GM12878 (cell line): ENCODE results near the gene POLR1A. TPM values are rescaled to one million over a fixed set of nuclear protein-coding genes. Genes with fewer than 3 reads are reported as not detected.

ENCODE experiments used
- ATAC-seq: fragments of 200-7000 bp; cut with Tn5 transposase; 3 replicates; pipeline ENCODE4 v1.9.1; 2020; ENCODE audit warnings: mild to moderate bottlenecking, moderate library complexity
- BruUV-seq: library from RNA; stranded (reverse); fragments of 400-500 nt; replicated peaks from 2 replicates; lab custom pipeline; 2021; lab: Mats Ljungman, UMichigan
- CTCF ChIA-PET: fragments of 300-600 bp; sonication (Branson Sonifier 250); formaldehyde crosslinking; extraction: SDS; loops from one replicate; lab custom pipeline; 2021; ENCODE audit warnings: inconsistent platforms; lab: Yijun Ruan, JAX
- POLR2A ChIA-PET: fragments of 350-600 bp; formaldehyde crosslinking; extraction: SDS; loops from one replicate; lab custom pipeline; 2021; ENCODE audit warnings: inconsistent platforms; lab: Charles Lee
- RAD21 ChIA-PET: fragments of 300-600 bp; sonication (Branson Sonifier 250); formaldehyde crosslinking; loops from one replicate; lab custom pipeline; 2023; ENCODE audit warnings: antibody characterized with exemption; ENCODE audit not compliant: unreplicated experiment; lab: Charles Lee
- SMC1A ChIA-PET: fragments of 300-600 bp; sonication (Branson Sonifier 250); formaldehyde crosslinking; loops from one replicate; lab custom pipeline; 2023; ENCODE audit not compliant: unreplicated experiment, uncharacterized antibody; lab: Charles Lee
- DNase-seq: peaks from one replicate; pipeline ENCODE4 v3.0.0-alpha.2; 2011; ENCODE audit warnings: low read depth, low spot score
- FAIRE-seq: peaks from 3 replicates; lab custom pipeline; 2011; peaks lifted over from hg19 to GRCh38; lab: Jason Lieb, UNC
- H2AFZ ChIP-seq: 2 replicates; pipeline ENCODE4 v1.6.0; 2011; ENCODE audit warnings: low read depth, low read length, control low read depth; ENCODE audit not compliant: control insufficient read depth
- H3K27ac ChIP-seq: 2 replicates; pipeline ENCODE4 v1.5.1; 2011; ENCODE audit warnings: control low read depth; ENCODE audit not compliant: control insufficient read depth, insufficient read depth
- H3K27me3 ChIP-seq, 2 experiments: replicated peaks in 1 of 2; 2 replicates each; pipeline versions ENCODE4 v1.6.0 to v1.6.1; 2011; ENCODE audit warnings: low read length in 1 of 2; ENCODE audit not compliant: control insufficient read depth in 2 of 2, insufficient read depth in 2 of 2
- H3K36me3 ChIP-seq, 2 experiments: 2 replicates each; pipeline ENCODE4 v1.5.1; 2011; ENCODE audit warnings: low read length in 1 of 2; ENCODE audit not compliant: control insufficient read depth in 2 of 2, insufficient read depth in 2 of 2
- H3K4me1 ChIP-seq: 2 replicates; pipeline ENCODE4 v1.6.1; 2011; ENCODE audit warnings: mild to moderate bottlenecking, low read length, moderate library complexity, mixed read lengths; ENCODE audit not compliant: control insufficient read depth, insufficient read depth
- H3K4me2 ChIP-seq: 2 replicates; pipeline ENCODE4 v1.6.0; 2011; ENCODE audit warnings: control low read depth; ENCODE audit not compliant: control insufficient read depth, insufficient read depth
- H3K4me3 ChIP-seq: fragments of 200-600 bp; sonication (generic); 2 replicates; pipeline ENCODE4 v1.5.1; 2016
- H3K79me2 ChIP-seq: 2 replicates; pipeline ENCODE4 v1.6.0; 2011; ENCODE audit warnings: low read length; ENCODE audit not compliant: control insufficient read depth, insufficient read depth
- H3K9ac ChIP-seq: 2 replicates; pipeline ENCODE4 v1.8.0; 2011; ENCODE audit warnings: low read length, control low read depth, mixed read lengths; ENCODE audit not compliant: control insufficient read depth, insufficient read depth
- H3K9me3 ChIP-seq: replicated peaks from 3 replicates; pipeline ENCODE4 v1.5.1; 2011; ENCODE audit warnings: mild to moderate bottlenecking, low read length; ENCODE audit not compliant: control insufficient read depth, insufficient read depth
- H4K20me1 ChIP-seq: 2 replicates; pipeline ENCODE4 v1.6.0; 2011; ENCODE audit not compliant: control insufficient read depth, insufficient read depth
- BCL11A ChIP-seq: IDR thresholded peaks from 2 replicates; pipeline ENCODE4 v1.6.1; 2011; ENCODE audit warnings: low read depth, low read length
- CREB1 ChIP-seq: IDR thresholded peaks from 2 replicates; pipeline ENCODE4 v1.6.1; 2012; ENCODE audit warnings: low read depth, mild to moderate bottlenecking, inconsistent platforms
- ETV6 ChIP-seq, 2 experiments: fragments of 450-650 bp in 1 of 2; IDR thresholded peaks in 1 of 2; conservative IDR thresholded peaks in 1 of 2; 2 replicates each; pipeline ENCODE4 v1.6.1; 2014; ENCODE audit warnings: antibody characterized with exemption in 1 of 2, borderline replicate concordance in 1 of 2, low read depth in 1 of 2, mild to moderate bottlenecking in 1 of 2, moderate library complexity in 1 of 2
- FOXK2 ChIP-seq: fragments of 450-650 bp; IDR thresholded peaks from 2 replicates; pipeline ENCODE4 v1.6.1; 2017; ENCODE audit warnings: mild to moderate bottlenecking, moderate library complexity
- GATAD2B ChIP-seq: fragments of 450-650 bp; conservative IDR thresholded peaks from 2 replicates; pipeline ENCODE4 v1.6.1; 2017; ENCODE audit warnings: low read depth, mild to moderate bottlenecking, moderate library complexity
- HDAC6 ChIP-seq: fragments of 200-600 bp; sonication (generic); IDR thresholded peaks from one replicate; pipeline ENCODE4 v1.8.0; 2017; ENCODE audit warnings: antibody characterized with exemption; ENCODE audit not compliant: unreplicated experiment
- IRF4 ChIP-seq: IDR thresholded peaks from 2 replicates; pipeline ENCODE4 v1.6.1; 2011; ENCODE audit warnings: low read depth, low read length
- MYB ChIP-seq: fragments of 150-350 bp; IDR thresholded peaks from 2 replicates; pipeline ENCODE4 v1.6.1; 2014; ENCODE audit warnings: mild to moderate bottlenecking, low read depth, low read length, borderline replicate concordance
- MYC ChIP-seq: IDR thresholded peaks from 2 replicates; pipeline ENCODE4 v1.6.1; 2011; ENCODE audit warnings: mild to moderate bottlenecking, low read length, moderate library complexity, inconsistent platforms; ENCODE audit not compliant: insufficient read depth, insufficient replicate concordance, insufficient read length, severe bottlenecking
- NR2C1 ChIP-seq: fragments of 450-650 bp; IDR thresholded peaks from 2 replicates; pipeline ENCODE4 v1.6.1; 2017; ENCODE audit warnings: antibody characterized with exemption, mild to moderate bottlenecking, moderate library complexity
- RAD21 ChIP-seq: IDR thresholded peaks from 2 replicates; pipeline ENCODE4 v1.6.1; 2011; ENCODE audit warnings: mild to moderate bottlenecking, low read depth, low read length, moderate library complexity; ENCODE audit not compliant: insufficient read depth
- SIN3A ChIP-seq: IDR thresholded peaks from 2 replicates; pipeline ENCODE4 v1.6.1; 2012; ENCODE audit warnings: low read depth, low read length, improper control_type of control experiment
- SIX5 ChIP-seq: IDR thresholded peaks from 2 replicates; pipeline ENCODE4 v1.6.1; 2011; ENCODE audit warnings: mild to moderate bottlenecking, low read depth, low read length, moderate library complexity; ENCODE audit not compliant: severe bottlenecking
- SPI1 ChIP-seq: IDR thresholded peaks from 2 replicates; pipeline ENCODE4 v1.6.1; 2011; ENCODE audit warnings: low read depth, mild to moderate bottlenecking, low read length, moderate library complexity, borderline replicate concordance; ENCODE audit not compliant: insufficient read depth
- SREBF2 ChIP-seq: IDR thresholded peaks from 2 replicates; pipeline ENCODE4 v1.6.1; 2012; ENCODE audit warnings: mild to moderate bottlenecking, low read length
- TBL1XR1 ChIP-seq: IDR thresholded peaks from 2 replicates; pipeline ENCODE4 v1.6.1; 2012; ENCODE audit warnings: low read depth, low read length, improper control_type of control experiment
- USF2 ChIP-seq: IDR thresholded peaks from 2 replicates; pipeline ENCODE4 v1.6.1; 2011; ENCODE audit warnings: low read depth, low read length, improper control_type of control experiment, borderline replicate concordance
- ZBED1 ChIP-seq: IDR thresholded peaks from 2 replicates; pipeline ENCODE4 v1.6.1; 2016; ENCODE audit warnings: borderline replicate concordance
- WGBS: methylation state at CpG from one replicate; pipeline ENCODE4 v1.1.6; 2016; ENCODE audit warnings: low lambda C conversion rate; ENCODE audit not compliant: insufficient replicate concordance, insufficient coverage; ENCODE audit errors: missing lambda C conversion rate; 5-methylcytosine and 5-hydroxymethylcytosine counted together
- in situ Hi-C: fragments of 300-500 bp; cut with MboI; formaldehyde crosslinking; loops from 9 replicates; pipeline ENCODE4 v1.14.3; 2018; ENCODE audit warnings: mixed read lengths
- intact Hi-C: fragments of 100-400 bp; cut with micrococcal nuclease; formaldehyde crosslinking; loops from one replicate; pipeline ENCODE4 v1.14.2; 2022; ENCODE audit not compliant: unreplicated experiment
- polyA plus RNA-seq, 11 experiments: library from polyadenylated mRNA; depleted of rRNA in 4 of 11; unstranded in 6 of 11; stranded (reverse) in 5 of 11; fragments of >200 nt; fragmentation: Nextera tagmentation in 4 of 11; fragmentation: Illumina TruSeq in 1 of 11; extraction: Ambion mirVana in 4 of 11; extraction: Trizol in 1 of 11; gene quantifications; 1 replicate in 1 of 11; 2 replicates in 10 of 11; pipeline versions ENCODE4 v1.2.1 to v1.2.3, GENCODE V29; 2011 to 2016; ENCODE audit warnings: inconsistent platforms in 2 of 11, missing spikeins in 2 of 11, low read depth in 1 of 11
- total RNA-seq, 4 experiments: library from RNA; depleted of rRNA in 3 of 4; stranded (reverse); fragments of >200 nt in 3 of 4; fragmentation: Illumina TruSeq in 1 of 4; extraction: Trizol in 1 of 4; gene quantifications; 2 replicates each; pipeline versions ENCODE4 v1.2.1 to v1.2.3, GENCODE V29; 2013 to 2021

The POLR1A gene
- total and polyA plus RNA-seq, 10 of the 15 experiments (the other 5 are each of a cell fraction or from before 2014, with no cell fraction given), result 2.1 to 53.9 (median 17.8) TPM

DNA sequence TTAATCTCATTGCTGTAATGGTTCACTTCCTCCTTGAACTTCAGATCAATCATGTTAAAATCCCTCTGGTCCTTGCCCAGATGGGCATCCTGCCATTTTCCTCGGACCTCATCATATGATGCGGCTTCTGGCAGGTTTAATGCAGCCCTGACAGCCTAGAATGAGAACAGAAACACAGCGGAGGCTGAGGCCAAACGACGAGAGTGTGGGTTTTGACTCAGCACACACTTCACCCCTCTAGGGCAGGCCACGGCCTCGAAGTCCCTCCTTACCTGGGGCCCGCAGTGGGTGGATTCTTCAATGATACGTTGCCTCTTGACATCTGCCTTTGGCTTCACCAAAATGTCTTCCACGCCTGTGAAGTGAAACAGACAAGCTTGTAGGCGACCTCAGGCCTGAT, 56.8 kb downstream of the POLR1A start:
- intact Hi-C loops, result no loop called here
- 94% methylated on average over 11 of the region's 11 CpGs for WGBS
- CTCF ChIA-PET, result no interaction called here
- H3K4me2 ChIP-seq, result no peak overlapping the region
- H2AFZ ChIP-seq, result no peak overlapping the region
- no peak for DNase-seq
- H3K79me2 ChIP-seq, result no peaks in the 10 kb centered on the region
- H3K36me3 ChIP-seq, result peaks cover 43 to 45% of the 10 kb centered on the region in 2 experiments
- no peaks in the 10 kb centered on the region for H3K9me3 ChIP-seq
- no peaks in the 10 kb centered on the region for H3K27me3 ChIP-seq
- TF ChIP-seq CREB1 (no peak), TBL1XR1 (no peak), MYB (no peak), SIN3A (no peak), HDAC6 (no peak), SIX5 (no peak), GATAD2B (no peak), NR2C1 (no peak), ETV6 (conservative IDR thresholded peaks at IDR 0.05 in 1 of 2, IDR thresholded peaks at IDR 0.05 in 1 of 2; ENCODE audit: borderline replicate concordance in 1 of 2, low read depth in 1 of 2) (no peak), RAD21 (no peak), MYC (no peak), ZBED1 (no peak), FOXK2 (no peak), SREBF2 (no peak), SPI1 (no peak), IRF4 (no peak), BCL11A (no peak), USF2 (no peak)
- TF ChIP-seq, all 136 proteins: peak for 0
- ChIA-PET POLR2A (no interaction called here), SMC1A (interaction anchor here (1.1 kb wide), 1 partner anchor 227 kb away, joined by 3 read pairs; no protein-coding TSS in a partner anchor), RAD21 (no interaction called here)
- Histone ChIP-seq H3K9ac (no peak overlapping the region), H3K4me1 (no peaks in the 10 kb centered on the region), H4K20me1 (no peaks in the 10 kb centered on the region), H3K4me3 (no peak overlapping the region), H3K27ac (no peak overlapping the region)
- FAIRE-seq, result no peak
- in situ Hi-C loops, result no loop called here
- no TSS peak for BruUV-seq
- ATAC-seq, result no peak
